ENCODE data around the gene FAM156A. TPM values are rescaled to one million over a fixed set of nuclear protein-coding genes. Genes with fewer than 3 reads are reported as not detected.
"Not testable (repeated sequence)": the region's sequence is repeated elsewhere in the genome, so short reads cannot be mapped to it uniquely, and the experiment has no call there.

The FAM156A gene
- total RNA-seq, 3 donors from 2014 or later = 9.5 to 21.6 (median 19.9) TPM

DNA sequence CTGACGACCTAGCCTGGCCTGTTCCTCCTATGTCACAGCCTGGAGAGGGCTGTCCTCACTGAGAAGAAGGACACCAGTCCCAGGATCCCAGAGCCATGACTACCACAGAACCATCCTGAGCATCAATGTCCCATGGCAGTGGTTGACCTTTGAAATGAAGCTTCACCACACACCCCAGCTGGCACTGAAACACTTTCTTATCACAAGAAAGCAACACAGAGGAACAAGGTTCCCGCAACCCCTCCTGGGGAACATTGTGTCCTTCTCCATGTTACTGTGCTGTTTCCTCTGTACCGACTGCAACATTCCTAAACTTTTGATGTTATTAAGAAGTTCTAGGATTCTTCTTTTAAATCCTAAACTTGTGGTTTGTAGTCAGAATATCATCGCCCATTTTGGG lies 21.2 kb upstream of the FAM156A start:
- Histone ChIP-seq H3K4me3 (no peak overlapping the region), H3K27me3 (peaks cover 0 to 32% of the 10 kb centered on the region in 2 donors), H3K36me3 (no peaks in the 10 kb centered on the region), H3K4me1 (no peaks in the 10 kb centered on the region), H3K27ac (peak overlapping the region; percentile 64 to 74), H3K9me3 (no peaks in the 10 kb centered on the region)
- intact Hi-C loops (cut with DNase I; ENCODE audit: low total_unique reads) = no loop called here
- TF ChIP-seq POLR2AphosphoS5 (IDR thresholded peaks at IDR 0.05) = no peak
- no peak for DNase-seq (ENCODE audit: low spot score in 2 of 2)

DNA sequence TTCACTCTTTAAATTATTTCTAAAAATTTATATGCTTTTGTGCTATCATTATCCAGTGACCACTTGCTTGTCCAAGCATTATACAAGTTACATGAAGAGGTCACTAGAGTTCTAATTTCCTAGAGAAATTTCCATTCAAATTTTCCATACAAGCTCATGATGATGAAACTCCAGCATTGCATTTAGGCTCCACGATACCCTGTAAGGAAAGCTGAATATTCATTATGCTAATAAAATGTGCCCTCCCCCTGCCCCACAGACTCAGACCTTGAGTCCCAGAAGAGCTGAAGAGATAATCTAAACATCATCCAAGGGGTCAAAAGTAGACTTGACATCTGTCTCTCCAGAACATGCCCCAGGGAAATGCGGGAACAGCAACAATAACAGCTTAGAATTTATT lies 19.6 kb upstream of the FAM156A start:
- no peaks in the 10 kb centered on the region for H3K4me1 ChIP-seq
- no peak for DNase-seq (ENCODE audit: low spot score in 2 of 2)
- no peaks in the 10 kb centered on the region for H3K36me3 ChIP-seq
- intact Hi-C loops (cut with DNase I; ENCODE audit: low total_unique reads) = no loop called here
- no peak for TF ChIP-seq POLR2A (IDR thresholded peaks at IDR 0.05)
- TF ChIP-seq, protein P1, sequence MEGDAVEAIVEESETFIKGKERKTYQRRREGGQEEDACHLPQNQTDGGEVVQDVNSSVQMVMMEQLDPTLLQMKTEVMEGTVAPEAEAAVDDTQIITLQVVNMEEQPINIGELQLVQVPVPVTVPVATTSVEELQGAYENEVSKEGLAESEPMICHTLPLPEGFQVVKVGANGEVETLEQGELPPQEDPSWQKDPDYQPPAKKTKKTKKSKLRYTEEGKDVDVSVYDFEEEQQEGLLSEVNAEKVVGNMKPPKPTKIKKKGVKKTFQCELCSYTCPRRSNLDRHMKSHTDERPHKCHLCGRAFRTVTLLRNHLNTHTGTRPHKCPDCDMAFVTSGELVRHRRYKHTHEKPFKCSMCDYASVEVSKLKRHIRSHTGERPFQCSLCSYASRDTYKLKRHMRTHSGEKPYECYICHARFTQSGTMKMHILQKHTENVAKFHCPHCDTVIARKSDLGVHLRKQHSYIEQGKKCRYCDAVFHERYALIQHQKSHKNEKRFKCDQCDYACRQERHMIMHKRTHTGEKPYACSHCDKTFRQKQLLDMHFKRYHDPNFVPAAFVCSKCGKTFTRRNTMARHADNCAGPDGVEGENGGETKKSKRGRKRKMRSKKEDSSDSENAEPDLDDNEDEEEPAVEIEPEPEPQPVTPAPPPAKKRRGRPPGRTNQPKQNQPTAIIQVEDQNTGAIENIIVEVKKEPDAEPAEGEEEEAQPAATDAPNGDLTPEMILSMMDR (IDR thresholded peaks at IDR 0.05) = no peak
- no peak for TF ChIP-seq POLR2AphosphoS5 (IDR thresholded peaks at IDR 0.05)
- H3K27me3 ChIP-seq = peaks cover 0 to 20% of the 10 kb centered on the region in 2 donors
- H3K27ac ChIP-seq = no peak overlapping the region
- H3K4me3 ChIP-seq = no peak overlapping the region
- H3K9me3 ChIP-seq = no peaks in the 10 kb centered on the region

DNA sequence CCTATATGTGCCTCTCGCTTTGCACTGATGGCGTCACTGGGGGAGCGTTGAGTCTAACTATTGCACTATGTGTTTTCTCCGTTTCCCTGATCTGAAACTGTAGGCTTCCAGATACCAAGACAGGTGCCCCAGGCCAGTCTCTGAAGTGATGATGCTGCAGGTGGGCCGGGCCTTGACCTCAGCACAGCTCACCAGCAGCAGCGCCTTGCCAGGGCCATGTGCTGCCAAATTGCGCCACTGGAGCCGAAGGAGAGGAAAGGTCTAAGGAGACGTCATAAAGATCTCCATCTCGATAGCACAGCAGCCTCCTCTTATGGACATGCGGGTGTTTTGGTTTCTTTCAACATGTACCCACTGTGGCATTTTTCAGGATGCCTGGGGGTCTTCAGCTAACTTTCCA lies 17.3 kb upstream of the FAM156A start:
- DNase-seq (ENCODE audit: low spot score in 2 of 2); H3K4me1 ChIP-seq; H3K4me3 ChIP-seq; intact Hi-C loops (cut with DNase I; ENCODE audit: low total_unique reads); H3K36me3 ChIP-seq; H3K9me3 ChIP-seq: not testable (repeated sequence)
- peak overlapping the region in 1 of 2 donors; percentile 53 for H3K27ac ChIP-seq
- peaks cover 0 to 17% of the 10 kb centered on the region in 2 donors for H3K27me3 ChIP-seq

DNA sequence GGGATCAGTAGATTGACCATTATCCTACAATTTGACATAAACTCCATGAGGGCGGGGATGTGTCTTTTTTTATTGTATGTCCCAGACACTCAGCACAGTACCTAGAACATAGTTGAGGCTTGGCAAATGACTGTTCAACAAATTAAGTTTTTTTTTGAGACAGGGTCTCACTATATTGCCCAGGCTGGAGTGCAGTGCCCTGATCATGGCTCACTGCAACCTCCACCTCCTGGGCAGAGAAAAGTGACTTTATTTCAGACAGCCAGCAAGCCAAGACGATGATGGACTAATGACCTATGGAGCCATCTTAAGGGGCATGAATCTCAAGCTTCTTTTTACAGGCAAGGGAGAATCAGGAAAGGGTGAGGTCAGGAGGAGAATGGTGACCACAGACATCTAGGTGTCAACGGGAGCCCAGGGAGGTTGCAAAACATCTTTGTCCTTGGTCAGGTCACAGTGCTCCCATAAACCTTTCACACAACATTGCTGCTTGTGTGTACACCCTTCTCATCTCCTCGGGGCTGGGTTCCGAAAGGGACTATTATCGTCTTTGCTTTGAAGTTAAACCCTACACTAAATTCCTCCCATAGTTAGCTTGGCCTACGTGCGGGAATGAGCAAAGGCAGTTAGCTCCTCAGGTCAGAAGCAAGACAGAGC lies 16.1 kb upstream of the FAM156A start:
- Histone ChIP-seq H3K27ac (peak overlapping the region in 1 of 2 donors; percentile 43), H3K27me3 (peaks cover 0 to 16% of the 10 kb centered on the region in 2 donors)
- H3K36me3 ChIP-seq; H3K9me3 ChIP-seq; H3K4me3 ChIP-seq; H3K4me1 ChIP-seq; intact Hi-C loops (cut with DNase I; ENCODE audit: low total_unique reads): not testable (repeated sequence)
- peak in 1 of 2 donors; percentile 40 for DNase-seq (ENCODE audit: low spot score in 2 of 2)

DNA sequence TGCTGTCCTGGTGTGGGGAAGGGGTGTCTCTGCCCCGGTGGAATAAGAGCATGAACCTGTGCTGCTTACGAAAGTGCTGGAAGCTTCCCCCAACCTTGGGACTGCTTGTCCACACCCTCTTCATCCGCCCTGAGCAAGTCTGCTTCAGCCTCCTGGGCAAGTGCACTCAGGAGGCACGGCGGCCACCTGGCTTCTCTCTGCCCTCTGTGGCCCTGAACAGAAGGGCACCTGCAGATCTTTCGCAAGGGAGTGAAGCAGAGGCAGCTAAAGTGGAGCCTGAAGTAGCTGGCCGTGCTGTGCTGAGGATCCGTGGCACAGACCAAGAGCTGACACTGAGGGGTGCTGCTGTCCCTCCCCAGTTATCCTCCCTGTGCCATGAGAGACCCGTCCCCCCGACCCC lies 9.6 kb upstream of the FAM156A start:
- intact Hi-C loops (cut with DNase I; ENCODE audit: low total_unique reads); H3K27ac ChIP-seq; H3K4me3 ChIP-seq; DNase-seq (ENCODE audit: low spot score in 2 of 2); H3K27me3 ChIP-seq; H3K4me1 ChIP-seq; H3K9me3 ChIP-seq; H3K36me3 ChIP-seq: not testable (repeated sequence)

DNA sequence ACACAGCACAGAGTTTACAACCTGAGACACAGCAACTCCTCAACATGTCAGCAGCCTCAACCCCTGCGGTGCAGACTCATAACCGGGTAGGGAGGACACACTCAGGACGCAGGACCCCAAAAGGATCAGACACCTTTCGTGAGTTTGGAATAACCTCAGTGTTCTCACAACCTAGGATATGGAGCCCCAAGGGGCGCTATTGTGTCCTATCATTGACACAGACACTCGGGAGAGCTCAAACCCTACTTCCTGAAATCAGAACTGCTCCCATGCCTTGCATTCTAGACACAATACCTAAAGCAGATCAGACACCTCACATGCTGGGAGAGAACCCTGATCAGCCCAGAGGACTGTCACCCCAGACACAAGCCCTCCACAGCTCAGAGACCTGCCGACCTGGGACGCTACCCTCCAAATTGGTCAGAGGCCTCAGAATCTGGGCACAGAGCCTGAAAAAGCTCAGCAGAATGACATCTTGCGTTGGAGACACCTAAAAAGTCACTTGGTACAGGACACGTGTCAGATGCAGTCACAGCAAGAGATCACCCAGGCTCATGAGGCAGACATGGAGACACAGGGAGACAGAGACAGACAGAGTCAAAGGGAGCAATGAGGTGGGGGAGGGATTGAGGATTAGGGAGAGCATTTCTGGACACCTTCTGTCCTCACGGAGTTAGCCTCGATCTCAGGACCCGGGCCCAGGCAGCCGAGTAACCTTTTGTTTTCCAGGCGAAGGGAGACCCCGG lies 8.8 kb upstream of the FAM156A start:
- H3K4me3 ChIP-seq; H3K36me3 ChIP-seq; H3K4me1 ChIP-seq; H3K9me3 ChIP-seq; H3K27ac ChIP-seq; H3K27me3 ChIP-seq; DNase-seq (ENCODE audit: low spot score in 2 of 2); intact Hi-C loops (cut with DNase I; ENCODE audit: low total_unique reads): not testable (repeated sequence)

DNA sequence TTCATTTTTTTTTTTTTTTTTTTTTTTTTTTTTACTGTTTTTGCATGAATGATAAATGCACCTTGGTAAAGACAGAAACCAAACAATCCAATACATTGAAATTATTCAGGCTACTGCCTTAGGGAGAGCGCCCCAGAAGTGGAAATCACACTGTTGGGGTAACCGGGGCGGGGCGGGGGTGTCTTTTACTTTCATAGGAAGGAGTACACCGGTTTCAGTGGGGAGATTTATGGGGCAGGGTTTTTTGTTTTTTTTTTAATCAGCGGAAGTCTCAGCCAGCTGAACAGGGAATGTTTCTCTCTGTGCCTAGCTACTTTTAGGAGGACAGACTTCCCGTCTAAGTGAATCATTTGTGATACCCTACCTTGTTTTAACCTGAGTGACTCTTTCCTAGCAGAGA lies 643 bp upstream of the FAM156A start:
- DNase-seq (ENCODE audit: low spot score in 2 of 2); H3K9me3 ChIP-seq; H3K4me1 ChIP-seq; intact Hi-C loops (cut with DNase I; ENCODE audit: low total_unique reads); H3K27me3 ChIP-seq; H3K4me3 ChIP-seq; H3K27ac ChIP-seq; H3K36me3 ChIP-seq: not testable (repeated sequence)

DNA sequence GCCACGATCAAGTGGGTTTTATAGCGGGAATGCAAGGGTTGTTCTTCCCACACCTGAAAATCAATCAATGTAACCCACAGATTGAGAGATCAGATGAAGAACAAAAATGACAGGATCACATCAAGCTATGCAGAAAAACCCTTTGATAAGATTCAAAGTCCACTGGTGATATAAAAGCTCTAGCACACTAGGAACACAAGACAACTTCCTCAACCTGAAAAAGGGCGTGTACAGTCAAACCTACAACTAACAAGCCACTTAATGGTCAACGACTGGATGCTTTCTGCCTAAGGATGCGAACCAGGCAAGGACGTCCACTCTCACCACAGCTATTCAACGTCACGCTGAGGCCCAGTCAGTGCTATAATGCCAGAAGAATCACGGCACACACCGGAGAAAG lies 8.4 kb downstream of the FAM156A start:
- H3K36me3 ChIP-seq; H3K4me3 ChIP-seq; H3K27ac ChIP-seq; H3K4me1 ChIP-seq; H3K9me3 ChIP-seq; intact Hi-C loops (cut with DNase I; ENCODE audit: low total_unique reads); H3K27me3 ChIP-seq; DNase-seq (ENCODE audit: low spot score in 2 of 2): not testable (repeated sequence)

DNA sequence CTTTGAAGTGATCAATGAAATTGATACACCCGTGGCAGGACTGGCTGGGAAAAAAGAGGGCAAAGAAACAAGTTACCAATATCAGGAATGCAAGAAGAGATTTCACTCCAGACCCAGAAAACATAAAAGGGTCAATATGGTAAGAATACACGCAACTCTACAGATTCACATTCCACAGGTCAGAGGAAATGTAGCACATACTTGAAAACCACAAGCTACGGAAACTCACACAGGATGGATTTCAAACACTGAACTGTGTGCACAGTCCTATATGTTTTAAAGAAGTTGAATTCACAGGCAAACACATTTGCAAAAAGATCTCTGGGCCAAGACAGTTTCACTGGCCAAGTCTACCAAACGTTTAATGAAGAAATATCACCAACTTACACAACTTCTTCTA lies 9.0 kb downstream of the FAM156A start:
- H3K27ac ChIP-seq; H3K36me3 ChIP-seq; intact Hi-C loops (cut with DNase I; ENCODE audit: low total_unique reads); H3K27me3 ChIP-seq; H3K4me1 ChIP-seq; H3K4me3 ChIP-seq; H3K9me3 ChIP-seq; DNase-seq (ENCODE audit: low spot score in 2 of 2): not testable (repeated sequence)

DNA sequence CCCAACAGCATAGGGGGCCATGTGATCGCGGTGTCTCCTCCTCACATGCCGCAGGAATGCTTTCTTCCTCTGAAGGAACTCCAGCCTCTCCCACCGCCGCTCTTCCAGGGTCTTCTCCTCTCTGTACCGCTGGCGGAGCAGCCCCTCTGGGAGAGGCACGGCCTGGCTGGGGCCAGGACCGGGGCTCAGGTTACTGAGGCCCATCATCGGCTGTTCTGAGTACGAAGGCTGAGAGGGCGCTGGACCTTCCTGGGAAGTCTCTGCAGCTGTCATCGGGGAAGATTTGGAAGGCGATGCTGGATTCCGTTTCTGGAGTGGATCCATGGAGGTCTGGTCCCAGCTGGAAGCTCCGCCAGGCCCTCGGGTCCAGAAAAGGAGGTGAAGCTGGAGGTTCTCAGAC lies 10.1 kb downstream of the FAM156A start:
- DNase-seq (ENCODE audit: low spot score in 2 of 2); H3K36me3 ChIP-seq; H3K9me3 ChIP-seq; H3K4me3 ChIP-seq; intact Hi-C loops (cut with DNase I; ENCODE audit: low total_unique reads); H3K27me3 ChIP-seq; H3K4me1 ChIP-seq; H3K27ac ChIP-seq: not testable (repeated sequence)

DNA sequence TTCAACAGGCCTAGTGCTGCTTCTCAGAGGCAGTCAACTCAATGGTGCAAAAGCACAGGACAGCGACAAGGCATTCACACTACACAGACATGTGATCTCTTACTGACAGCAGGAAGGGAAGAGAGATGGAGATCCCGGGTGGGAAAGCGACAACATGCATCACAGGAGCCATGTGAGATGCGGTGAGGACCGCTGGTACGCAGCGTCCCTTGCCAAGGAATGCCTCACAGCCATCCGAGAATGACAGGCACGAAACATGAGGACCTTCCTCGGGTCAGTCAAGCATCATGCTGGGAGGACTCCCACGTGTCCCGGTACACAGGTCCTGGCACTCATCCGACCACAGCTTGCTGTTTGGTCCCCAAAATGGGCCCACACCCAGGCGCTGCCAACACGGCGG lies 10.8 kb downstream of the FAM156A start:
- DNase-seq (ENCODE audit: low spot score in 2 of 2); intact Hi-C loops (cut with DNase I; ENCODE audit: low total_unique reads); H3K27ac ChIP-seq; H3K4me1 ChIP-seq; H3K27me3 ChIP-seq; H3K9me3 ChIP-seq; H3K4me3 ChIP-seq; H3K36me3 ChIP-seq: not testable (repeated sequence)

DNA sequence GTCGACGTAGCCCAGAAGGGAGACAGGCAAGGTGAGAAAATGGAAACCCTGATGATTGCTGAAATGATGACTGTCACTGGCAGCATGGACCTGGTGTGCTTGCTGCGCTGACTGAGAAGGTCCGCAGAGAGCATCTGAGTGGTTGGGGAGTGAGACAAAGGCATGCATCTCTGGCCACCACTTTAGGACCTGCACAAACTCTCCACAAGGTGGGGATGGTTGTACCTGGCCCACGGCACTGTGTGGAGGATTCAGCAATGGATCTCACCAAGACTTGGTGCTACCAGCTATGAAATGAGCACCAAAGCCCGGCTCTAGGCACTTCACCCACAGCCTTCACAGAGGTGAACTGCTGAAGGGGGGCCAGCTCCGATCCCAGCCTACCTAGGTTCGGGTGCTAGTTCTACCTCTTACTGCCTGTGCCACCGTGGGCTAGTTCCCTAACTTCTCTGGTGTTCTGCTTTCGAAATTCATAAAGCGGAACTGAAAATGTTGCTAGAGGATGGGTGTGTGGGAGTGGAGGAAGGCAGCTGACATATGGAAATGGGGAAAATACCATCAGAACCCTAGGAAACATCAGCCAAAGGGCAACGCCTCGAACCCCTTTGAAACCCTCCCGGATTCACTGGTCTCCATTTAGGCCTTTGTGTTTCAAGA lies 12.4 kb downstream of the FAM156A start:
- H3K4me1 ChIP-seq; DNase-seq (ENCODE audit: low spot score in 2 of 2); intact Hi-C loops (cut with DNase I; ENCODE audit: low total_unique reads); H3K27me3 ChIP-seq; H3K9me3 ChIP-seq; H3K27ac ChIP-seq; H3K36me3 ChIP-seq; H3K4me3 ChIP-seq: not testable (repeated sequence)
